Glutamatergic neuron (in vitro differentiated cells): ENCODE results near the gene INTS2. TPM values are rescaled to one million over a fixed set of nuclear protein-coding genes. Genes with fewer than 3 reads are reported as not detected.
"Not testable (repeated sequence)": the region's sequence is repeated elsewhere in the genome, so short reads cannot be mapped to it uniquely, and the experiment has no call there.

Source experiments
- DNase-seq: peaks from one replicate; pipeline ENCODE4 v3.0.0; 2022
- H3K27ac Mint-ChIP-seq: one replicate; pipeline ENCODE4 v1.8.0; 2020; ENCODE audit warnings: mild to moderate bottlenecking, mixed read lengths, inconsistent platforms; ENCODE audit not compliant: unreplicated experiment
- H3K27me3 Mint-ChIP-seq: one replicate; pipeline ENCODE4 v1.8.0; 2020; ENCODE audit warnings: mild to moderate bottlenecking, moderate library complexity, mixed read lengths, inconsistent platforms; ENCODE audit not compliant: unreplicated experiment
- H3K36me3 Mint-ChIP-seq: one replicate; pipeline ENCODE4 v1.8.0; 2020; ENCODE audit warnings: mild to moderate bottlenecking, mixed read lengths, inconsistent platforms; ENCODE audit not compliant: unreplicated experiment
- H3K4me1 Mint-ChIP-seq: one replicate; pipeline ENCODE4 v1.8.0; 2020; ENCODE audit warnings: mild to moderate bottlenecking, low read depth, mixed read lengths, inconsistent platforms; ENCODE audit not compliant: unreplicated experiment
- H3K4me3 Mint-ChIP-seq: one replicate; pipeline ENCODE4 v1.8.0; 2020; ENCODE audit warnings: mild to moderate bottlenecking, mixed read lengths, inconsistent platforms; ENCODE audit not compliant: unreplicated experiment
- H3K9me3 Mint-ChIP-seq: one replicate; pipeline ENCODE4 v1.8.0; 2020; ENCODE audit warnings: mild to moderate bottlenecking, moderate library complexity, mixed read lengths, inconsistent platforms; ENCODE audit not compliant: unreplicated experiment
- total RNA-seq: library from RNA; stranded (reverse); fragmentation: NEBNext Ultra II Directional; extraction: Animal tissue kit (Norgen Biotek cat#: 25700); gene quantifications from one replicate; pipeline ENCODE4 v1.2.1, GENCODE V29; 2021; ENCODE audit not compliant: unreplicated experiment
- TF ChIP-seq, protein P1 (sequence below): fragments of 200-600 bp; sonication (generic); IDR thresholded peaks from one replicate; pipeline ENCODE4 v1.5.0; 2021; ENCODE audit not compliant: partially characterized antibody, unreplicated experiment

Gene INTS2
- total RNA-seq, 1 donor from 2014 or later: 16.9 TPM

DNA sequence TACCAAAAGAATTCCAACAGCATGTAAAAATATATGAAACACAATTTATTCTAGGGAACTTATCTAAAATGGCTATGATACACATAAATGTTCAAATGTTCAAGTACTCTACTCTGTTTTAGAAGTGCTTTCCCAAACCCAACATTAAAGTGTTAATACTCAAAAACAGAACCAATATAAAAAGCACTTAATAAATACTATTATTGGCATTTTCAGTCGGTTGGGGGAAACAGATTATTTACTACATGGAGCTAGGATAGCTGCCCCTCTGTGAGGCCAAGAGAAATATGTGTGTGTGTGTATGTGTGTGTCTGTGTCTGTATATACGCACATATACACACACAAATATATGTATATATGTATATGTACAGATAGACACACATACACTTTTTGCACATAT lies 32.4 kb downstream of the INTS2 start:
- TF ChIP-seq, protein P1, sequence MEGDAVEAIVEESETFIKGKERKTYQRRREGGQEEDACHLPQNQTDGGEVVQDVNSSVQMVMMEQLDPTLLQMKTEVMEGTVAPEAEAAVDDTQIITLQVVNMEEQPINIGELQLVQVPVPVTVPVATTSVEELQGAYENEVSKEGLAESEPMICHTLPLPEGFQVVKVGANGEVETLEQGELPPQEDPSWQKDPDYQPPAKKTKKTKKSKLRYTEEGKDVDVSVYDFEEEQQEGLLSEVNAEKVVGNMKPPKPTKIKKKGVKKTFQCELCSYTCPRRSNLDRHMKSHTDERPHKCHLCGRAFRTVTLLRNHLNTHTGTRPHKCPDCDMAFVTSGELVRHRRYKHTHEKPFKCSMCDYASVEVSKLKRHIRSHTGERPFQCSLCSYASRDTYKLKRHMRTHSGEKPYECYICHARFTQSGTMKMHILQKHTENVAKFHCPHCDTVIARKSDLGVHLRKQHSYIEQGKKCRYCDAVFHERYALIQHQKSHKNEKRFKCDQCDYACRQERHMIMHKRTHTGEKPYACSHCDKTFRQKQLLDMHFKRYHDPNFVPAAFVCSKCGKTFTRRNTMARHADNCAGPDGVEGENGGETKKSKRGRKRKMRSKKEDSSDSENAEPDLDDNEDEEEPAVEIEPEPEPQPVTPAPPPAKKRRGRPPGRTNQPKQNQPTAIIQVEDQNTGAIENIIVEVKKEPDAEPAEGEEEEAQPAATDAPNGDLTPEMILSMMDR: no peak
- H3K4me1 Mint-ChIP-seq: no peaks in the 10 kb centered on the region
- no peak overlapping the region for H3K27ac Mint-ChIP-seq
- H3K27me3 Mint-ChIP-seq: no peaks in the 10 kb centered on the region
- no peak overlapping the region for H3K4me3 Mint-ChIP-seq
- no peaks in the 10 kb centered on the region for H3K36me3 Mint-ChIP-seq
- H3K9me3 Mint-ChIP-seq: no peaks in the 10 kb centered on the region
- DNase-seq: no peak

DNA sequence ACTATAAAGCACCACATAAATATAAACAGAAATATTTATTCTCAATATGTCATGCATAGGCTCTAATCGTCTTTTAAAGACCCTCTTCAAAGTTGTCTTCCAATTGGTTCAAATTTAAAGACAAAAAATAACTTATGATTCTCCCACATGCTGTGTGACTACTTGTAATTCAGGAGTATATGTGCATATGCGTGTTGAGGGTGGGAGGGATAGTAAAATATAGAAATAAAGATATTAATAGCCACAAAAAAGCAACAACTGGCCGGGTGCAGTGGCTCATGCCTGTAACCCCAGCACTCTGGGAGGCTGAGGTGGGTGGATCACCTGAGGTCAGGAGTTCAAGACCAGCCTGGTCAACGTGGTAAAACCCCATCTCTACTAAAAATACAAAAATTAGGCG lies 33.5 kb downstream of the INTS2 start:
- not testable (repeated sequence) for H3K9me3 Mint-ChIP-seq, H3K27ac Mint-ChIP-seq, H3K36me3 Mint-ChIP-seq, DNase-seq, H3K27me3 Mint-ChIP-seq, H3K4me1 Mint-ChIP-seq, H3K4me3 Mint-ChIP-seq

DNA sequence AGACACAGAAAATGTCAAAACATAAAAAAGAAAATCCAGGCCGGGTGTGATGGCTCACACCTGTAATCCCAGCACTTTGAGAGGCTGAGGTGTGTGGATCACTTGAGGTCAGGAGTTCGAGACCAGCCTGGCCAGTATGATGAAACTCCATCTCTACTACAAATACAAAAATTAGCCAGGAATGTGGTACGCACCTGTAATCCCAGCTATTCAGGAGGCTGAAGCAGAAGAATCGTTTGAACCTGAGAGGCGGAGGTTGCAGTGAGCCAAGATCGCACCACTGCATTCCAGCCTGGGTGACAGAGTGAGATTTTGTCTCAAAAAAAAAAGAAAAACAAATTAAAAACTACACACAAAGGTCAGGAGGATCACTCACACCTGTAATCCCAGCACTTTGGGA lies 40.0 kb downstream of the INTS2 start:
- not testable (repeated sequence) for H3K27ac Mint-ChIP-seq, H3K4me1 Mint-ChIP-seq, H3K9me3 Mint-ChIP-seq, DNase-seq, H3K36me3 Mint-ChIP-seq, H3K4me3 Mint-ChIP-seq, H3K27me3 Mint-ChIP-seq

DNA sequence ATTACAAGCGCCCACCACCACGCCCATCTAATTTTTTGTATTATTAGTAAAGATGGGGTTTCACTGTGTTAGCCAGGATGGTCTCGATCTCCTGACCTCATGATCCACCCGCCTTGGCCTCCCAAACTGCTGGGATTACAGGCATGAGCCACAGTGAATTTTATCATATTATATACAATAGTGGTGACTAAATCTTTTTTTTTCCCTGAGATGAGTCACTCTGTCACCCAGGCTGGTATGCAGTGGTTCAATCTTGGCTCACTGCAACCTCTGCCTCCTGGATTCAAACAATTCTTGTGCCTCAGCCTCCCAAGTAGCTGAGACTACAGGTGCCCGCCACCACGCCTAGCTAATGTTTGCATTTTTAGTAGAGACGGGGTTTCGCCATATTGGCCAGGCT lies 41.9 kb downstream of the INTS2 start:
- DNase-seq, H3K4me3 Mint-ChIP-seq, H3K9me3 Mint-ChIP-seq: not testable (repeated sequence)

DNA sequence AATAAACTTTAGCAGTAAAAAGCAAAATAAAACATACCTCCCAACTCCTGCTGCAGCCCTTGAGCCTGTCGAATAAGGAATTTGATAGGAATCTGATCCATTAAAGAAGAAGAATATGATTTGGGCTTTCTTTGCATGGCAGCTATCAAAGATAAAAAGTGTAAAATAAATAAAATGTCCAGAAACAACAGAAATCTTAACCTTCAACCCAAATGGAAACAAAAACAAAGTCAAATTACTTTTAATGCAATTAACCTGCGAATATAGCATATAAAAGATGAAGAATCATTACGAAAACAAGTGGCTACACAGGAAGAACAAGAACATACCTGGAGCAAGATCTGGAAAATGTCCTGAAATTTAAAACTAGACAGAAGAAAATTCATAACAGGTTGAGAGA lies 42.9 kb downstream of the INTS2 start:
- Mint-ChIP-seq H3K27me3 (no peaks in the 10 kb centered on the region), H3K27ac (no peak overlapping the region), H3K4me1 (no peaks in the 10 kb centered on the region), H3K9me3 (no peaks in the 10 kb centered on the region), H3K4me3 (no peak overlapping the region), H3K36me3 (no peaks in the 10 kb centered on the region)
- DNase-seq: no peak
- TF ChIP-seq, protein P1: no peak

More for the DNA sequence above, 41.9 kb downstream of the INTS2 start:
- H3K27ac Mint-ChIP-seq, H3K27me3 Mint-ChIP-seq, H3K36me3 Mint-ChIP-seq, H3K4me1 Mint-ChIP-seq: not testable (repeated sequence)

DNA sequence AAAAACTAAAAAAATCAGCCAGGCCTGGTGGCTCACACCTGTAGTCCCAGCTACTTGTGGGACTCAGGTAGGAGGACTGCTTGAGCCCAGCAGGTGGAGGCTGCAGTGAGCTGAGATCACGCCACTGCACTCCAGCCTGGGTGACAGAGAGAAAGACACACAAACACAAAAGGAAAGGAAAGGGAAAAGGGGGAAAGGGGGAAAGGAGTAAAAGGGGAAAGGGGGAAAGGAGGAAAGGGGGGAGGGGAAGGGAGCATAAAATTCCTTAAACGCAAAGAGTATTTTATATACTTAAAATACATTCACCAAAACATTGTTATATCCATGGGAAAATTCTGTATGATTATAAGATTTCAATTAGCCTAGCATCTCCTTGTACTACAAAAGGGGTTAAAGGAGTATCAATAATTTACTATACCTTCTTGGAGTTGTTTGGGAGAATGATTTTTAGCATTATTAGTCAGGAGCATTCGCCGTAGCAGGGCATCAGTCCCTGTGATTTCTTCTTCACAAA lies 47.1 kb downstream of the INTS2 start:
- no peaks in the 10 kb centered on the region for H3K9me3 Mint-ChIP-seq
- H3K4me3 Mint-ChIP-seq: no peak overlapping the region
- no peak overlapping the region for H3K27ac Mint-ChIP-seq
- H3K27me3 Mint-ChIP-seq: peaks cover 1% of the 10 kb centered on the region
- no peak for DNase-seq
- no peaks in the 10 kb centered on the region for H3K4me1 Mint-ChIP-seq
- TF ChIP-seq, protein P1: no peak
- no peaks in the 10 kb centered on the region for H3K36me3 Mint-ChIP-seq
